HG02973 (cell line): Measurements from ENCODE around the gene NPIPA5.
"Not testable (repeated sequence)": the region's sequence is repeated elsewhere in the genome, so short reads cannot be mapped to it uniquely, and the experiment has no call there.

Experiments
- ATAC-seq: cut with Tn5 transposase; IDR thresholded peaks from one replicate; pipeline ENCODE4 v1.9.1; 2021; ENCODE audit warnings: moderate library complexity; ENCODE audit not compliant: unreplicated experiment

The NPIPA5 gene

DNA sequence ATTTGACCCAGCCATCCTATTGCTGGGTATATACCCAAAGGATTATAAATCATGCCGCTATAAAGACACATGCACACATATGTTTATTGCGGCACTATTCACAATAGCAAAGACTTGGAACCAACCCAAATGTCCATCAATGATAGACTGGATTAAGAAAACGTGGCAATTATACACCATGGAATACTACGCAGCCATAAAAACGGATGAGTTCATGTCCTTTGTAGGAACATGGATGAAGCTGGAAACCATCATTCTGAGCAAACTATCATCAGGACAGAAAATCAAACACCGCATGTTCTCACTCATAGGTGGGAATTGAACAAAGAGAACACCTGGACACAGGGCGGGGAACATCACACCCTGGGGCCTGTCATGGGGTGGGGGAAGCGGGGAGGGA lies 14.9 kb upstream of the NPIPA5 start:
- ATAC-seq, result not testable (repeated sequence)

DNA sequence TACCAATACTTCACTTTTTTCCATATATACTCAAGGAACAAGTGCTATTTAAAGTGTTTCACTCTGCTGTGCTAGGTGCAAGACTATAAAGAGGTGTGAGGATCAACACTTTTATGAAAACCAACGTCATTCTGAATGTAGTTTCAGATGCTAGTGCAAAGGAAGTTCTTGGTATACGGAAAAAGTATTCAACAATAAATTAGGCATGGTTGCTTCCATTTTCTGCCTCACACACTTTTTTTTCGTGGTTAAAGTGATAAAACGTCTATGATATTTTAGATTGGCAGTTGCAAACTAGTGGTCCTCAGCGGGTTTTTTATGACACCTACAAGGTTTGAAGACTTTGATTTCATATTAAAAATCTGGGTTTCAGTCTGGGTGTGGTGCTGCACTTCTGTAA lies 11.8 kb upstream of the NPIPA5 start:
- ATAC-seq, result not testable (repeated sequence)

DNA sequence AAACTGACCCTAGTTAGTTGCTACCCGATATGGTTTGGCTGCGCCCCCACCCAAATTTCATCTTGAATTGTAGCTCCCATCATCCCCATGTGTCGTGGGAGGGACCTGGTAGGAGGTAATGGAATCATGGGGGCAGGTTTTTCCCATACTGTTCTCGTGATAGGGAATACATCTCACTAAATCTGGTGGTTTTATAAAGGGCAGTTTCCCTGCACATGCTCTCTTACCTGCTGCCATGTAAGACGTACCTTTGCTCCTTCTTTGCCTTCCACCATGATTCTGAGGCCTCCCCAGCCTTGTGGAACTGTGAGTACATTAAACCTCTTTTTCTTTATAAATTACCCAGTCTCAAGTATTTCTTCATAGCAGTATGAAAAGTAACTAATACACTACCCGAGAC lies 10.0 kb upstream of the NPIPA5 start:
- not testable (repeated sequence) for ATAC-seq

DNA sequence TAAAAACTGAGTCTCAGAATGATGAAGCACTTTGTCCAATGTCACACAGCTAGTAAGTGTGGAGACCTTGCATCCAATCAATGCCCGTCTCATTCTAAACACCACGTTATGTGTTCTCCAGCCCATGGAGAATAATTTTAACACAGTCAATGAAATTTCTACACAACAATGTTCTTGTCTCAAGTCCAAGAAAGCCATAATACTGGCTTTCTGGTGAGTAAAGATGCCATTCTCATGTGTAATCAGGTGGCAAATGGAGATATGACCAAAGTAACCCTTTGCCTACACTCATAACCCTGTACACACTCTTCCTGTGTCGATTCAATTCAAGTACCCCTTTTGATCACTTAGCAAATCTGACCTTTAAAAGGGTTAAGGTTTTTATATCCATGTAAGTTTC lies 4.7 kb upstream of the NPIPA5 start:
- not testable (repeated sequence) for ATAC-seq

DNA sequence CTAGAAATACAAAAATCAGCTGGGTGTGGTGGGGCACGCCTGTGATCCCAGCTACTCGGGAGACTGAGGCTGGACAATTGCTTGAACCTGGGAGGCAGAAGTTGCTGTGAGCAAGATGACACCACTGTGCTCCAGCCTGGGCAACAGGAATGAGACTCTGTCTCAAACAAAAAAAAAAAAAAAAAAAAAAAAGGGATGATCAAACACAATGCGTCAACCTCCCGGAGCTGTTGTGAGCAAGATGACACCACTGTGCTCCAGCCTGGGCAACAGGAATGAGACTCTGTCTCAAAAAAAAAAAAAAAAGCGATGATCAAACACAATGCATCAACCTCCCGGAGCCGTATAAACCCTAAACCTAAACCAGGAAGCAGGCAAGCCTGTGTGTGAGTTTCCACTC lies 20.6 kb downstream of the NPIPA5 start:
- ATAC-seq, result not testable (repeated sequence)

DNA sequence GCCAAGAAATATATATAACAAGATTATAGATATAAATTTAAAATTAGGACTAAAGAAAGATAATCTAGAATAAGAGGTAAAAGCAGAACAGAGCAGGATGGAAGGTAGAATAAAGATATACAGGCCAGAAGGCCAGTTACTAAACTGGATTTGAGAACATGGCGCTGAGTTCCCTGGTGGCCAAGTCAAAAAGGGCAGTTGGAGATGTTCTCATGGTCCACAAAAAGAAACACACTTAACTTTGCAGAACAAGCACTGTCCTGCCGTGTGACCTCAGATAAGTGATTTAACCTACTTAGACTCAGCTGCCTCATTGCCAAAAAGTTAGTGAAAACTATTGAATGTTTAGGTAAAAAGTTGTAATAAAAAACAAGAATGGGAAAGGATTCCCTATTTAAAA lies 23.2 kb downstream of the NPIPA5 start:
- not testable (repeated sequence) for ATAC-seq

DNA sequence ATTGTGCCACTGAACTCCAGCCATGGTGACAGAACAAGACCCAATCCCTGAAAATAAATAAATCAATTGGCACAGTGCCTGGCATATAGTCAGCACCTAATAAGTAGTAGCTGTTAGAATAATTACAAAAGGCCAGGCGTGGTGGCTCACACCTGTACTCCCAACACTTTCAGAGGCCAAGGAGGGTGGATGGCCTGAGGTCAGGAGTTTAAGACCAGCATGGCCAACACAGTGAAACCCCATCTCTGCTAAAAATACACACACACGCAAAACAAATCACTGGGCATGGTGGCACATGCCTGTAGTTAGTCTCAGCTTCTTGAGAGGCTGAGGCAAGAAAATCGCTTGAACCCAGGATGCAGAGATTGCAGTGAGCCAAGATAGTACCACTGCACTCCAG lies 25.2 kb downstream of the NPIPA5 start:
- ATAC-seq, result not testable (repeated sequence)

DNA sequence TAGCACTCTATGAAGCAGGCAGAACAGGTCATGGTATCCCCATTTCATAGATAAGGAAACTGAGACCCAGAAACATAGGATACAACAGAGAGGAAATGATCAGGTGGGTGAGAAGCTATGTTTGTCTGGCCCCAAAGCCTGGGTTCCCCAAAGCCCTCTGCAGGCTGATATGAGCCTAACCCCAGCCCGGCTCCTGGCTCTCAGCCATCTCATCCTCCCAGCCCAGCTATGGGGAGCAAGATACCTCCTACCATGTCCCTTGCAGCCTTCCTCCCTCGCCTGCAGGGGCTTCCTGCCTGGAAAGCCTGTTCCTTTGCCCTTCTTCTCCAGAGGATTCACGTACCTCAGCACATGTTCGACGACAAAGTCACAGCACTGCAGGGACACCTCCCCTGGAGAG lies 26.3 kb downstream of the NPIPA5 start:
- not testable (repeated sequence) for ATAC-seq

DNA sequence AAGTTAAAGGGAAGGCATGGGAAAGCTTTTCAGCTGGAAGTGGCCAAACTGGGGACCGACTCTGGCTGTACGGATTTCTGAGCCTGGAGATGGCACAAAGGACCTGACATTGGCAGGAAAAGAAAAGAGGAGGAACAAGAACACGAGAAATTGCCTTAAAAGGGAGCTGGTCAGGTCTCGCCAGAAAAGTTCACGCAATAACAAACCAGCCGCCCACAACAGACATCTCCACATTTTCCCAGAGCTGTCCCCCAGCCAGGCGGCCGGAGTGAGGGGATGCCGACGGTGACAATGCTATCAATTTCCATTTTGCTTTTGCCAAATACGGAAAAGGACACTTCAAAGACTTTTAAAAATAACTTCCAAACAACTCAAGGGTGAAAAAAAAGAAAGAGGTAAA lies 26.8 kb downstream of the NPIPA5 start:
- not testable (repeated sequence) for ATAC-seq

DNA sequence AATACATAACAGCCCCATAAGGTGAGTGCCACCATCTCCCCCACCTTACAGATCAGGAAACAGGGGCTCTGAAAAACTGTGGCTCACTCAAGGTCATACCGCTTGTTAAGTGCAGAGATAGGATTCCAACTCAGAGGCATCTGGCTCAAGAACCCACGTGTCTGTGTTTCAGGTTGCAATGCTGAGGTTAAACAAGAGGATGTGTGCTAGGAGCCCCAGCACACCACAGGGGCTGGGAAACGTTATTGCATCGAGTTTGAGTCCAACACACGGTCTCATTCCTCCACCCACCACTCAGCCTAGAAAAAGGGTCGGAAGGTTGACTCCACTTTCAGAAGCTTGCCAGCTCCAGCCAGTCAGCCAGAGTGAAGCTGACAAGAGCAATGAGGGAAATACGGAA lies 29.4 kb downstream of the NPIPA5 start:
- ATAC-seq, result not testable (repeated sequence)

DNA sequence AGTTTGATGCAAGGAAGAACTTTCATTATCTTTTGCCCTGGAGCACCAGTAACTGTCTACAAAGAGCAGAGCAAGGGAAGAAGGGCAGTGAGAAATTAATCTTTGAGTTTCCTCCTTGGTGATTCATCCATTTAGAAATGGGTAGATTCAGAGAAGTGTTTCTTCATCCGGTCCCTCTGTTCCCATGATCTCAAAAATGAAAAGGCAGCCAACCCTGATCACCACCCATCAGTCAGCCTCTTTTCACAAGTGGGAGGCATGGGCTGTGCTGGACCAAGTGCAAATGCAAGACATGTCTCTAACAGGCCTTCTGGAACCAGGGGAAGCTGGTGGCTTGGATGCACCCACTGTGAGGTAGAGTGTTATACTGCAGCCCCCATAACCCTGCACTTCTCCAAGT lies 35.8 kb downstream of the NPIPA5 start:
- not testable (repeated sequence) for ATAC-seq

DNA sequence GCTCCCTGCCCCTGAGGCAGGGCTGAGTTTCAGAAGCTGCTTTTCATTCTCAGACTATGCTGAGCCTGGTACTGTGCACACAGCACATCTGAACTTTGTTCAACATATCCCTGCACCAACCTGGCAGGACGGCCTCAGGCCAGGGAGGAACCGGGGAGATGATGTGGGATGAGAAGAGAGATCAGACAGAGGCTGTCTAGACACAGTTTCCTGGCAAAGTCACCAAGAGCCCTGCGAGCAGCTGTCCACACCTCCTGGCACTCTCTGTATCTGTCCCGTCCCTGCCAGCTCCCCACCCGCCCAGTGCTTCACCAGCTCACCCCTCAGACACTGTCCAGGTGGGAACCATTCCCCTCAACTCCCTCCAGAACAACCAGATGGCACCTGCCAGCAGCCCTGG lies 39.1 kb downstream of the NPIPA5 start:
- ATAC-seq, result not testable (repeated sequence)

DNA sequence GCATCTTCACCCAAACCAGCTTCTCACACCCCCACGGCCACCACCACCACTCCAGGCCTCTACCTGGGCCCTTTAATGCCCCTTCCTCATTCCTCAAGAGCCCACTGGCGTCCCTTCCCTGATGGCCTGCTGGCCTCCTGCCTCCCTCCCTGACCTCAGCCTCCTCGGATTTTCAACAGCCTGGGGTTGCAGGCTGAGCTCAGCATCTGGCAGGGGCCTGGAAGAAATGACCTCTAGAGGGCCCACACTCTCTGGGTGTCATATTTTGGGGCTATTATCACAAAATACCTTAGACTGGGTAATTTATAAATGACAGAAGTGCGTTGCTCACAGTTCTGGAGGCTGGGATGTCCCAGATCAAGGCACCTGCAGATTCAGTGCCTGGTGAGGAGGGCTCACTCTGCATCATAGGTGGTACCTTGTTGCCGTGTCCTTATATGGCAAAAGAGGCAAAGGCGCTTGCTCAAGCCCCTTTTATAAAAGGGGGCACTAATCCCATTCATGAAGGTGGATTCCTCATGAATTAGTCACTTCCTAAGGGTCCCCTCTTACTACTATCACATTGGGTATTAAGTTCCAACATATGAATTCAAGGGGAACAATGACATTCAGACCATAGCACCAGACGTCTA lies 40.0 kb downstream of the NPIPA5 start:
- not testable (repeated sequence) for ATAC-seq

DNA sequence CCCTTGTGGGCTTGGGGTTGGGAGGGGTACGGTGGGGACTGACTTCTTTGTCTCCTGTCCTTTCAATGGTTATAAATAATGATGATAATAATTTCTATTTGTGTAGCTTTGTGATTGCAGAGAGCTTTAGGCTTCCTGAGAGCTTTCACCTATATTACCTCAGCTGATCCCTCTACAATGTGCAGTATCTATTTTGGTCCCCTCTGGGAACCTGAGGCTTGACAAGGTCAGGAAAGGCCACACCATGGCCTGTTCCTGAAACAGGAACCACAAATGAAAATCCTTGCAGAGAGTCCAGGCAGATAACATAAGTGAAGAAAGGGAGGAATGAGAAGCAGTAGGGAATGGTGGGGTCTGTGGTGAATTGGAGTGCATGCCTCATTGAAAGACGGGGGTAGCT lies 42.5 kb downstream of the NPIPA5 start:
- not testable (repeated sequence) for ATAC-seq

DNA sequence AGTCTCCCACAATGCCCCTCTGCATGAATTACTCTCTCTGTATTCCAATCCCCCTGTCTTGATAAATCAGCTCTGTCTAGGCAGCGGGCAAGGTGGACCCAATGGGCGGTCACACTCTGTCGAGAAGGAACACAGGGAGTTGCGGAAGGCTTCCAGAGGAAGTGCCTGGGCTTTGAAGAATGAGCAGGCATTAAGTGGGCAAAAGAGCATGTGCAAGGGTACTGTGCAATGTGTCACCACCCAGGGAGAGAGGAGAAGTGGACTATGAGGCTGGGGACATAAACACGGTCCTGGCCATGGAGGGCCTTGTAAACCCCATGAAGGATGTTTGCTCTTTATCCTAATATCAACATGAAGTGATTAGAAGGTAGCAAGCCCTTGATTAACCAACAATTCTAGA lies 44.1 kb downstream of the NPIPA5 start:
- not testable (repeated sequence) for ATAC-seq

DNA sequence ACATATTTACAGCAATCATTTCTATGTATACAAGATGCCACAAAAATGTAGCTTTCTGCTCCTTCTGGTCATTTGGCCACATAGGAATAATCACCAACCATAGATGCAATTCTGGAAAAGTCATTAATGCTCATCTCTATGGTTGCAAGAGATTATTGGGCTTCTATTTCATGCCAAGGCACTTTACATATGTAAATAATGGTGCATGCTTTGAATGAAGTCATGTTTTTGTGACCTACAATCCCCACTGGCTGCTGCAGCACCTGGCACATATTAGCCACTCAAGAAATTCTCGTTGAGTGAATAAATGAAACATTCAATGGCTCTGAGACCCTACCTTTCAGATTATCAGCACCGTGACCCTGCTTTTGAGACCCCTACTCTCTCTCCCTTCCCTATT lies 47.1 kb downstream of the NPIPA5 start:
- ATAC-seq, result not testable (repeated sequence)

DNA sequence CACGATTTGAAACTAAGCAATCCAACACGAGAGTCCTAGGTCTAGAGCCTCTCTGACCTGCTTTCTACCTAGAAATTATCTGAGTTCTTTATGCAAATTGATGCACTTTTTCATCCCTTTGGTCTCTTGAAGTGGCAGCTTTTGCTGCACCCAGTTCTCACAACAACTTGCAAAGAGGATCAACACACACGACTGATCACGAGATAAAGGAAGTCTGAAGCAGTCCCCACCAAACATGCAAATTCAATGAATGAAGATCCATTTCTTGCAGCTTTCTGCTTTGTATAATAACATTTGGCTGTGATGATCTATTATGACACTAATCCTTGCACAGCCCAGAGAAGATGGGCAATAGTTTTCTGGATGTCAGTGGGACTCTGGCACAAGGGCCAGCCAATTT lies 53.1 kb downstream of the NPIPA5 start:
- ATAC-seq, result not testable (repeated sequence)

DNA sequence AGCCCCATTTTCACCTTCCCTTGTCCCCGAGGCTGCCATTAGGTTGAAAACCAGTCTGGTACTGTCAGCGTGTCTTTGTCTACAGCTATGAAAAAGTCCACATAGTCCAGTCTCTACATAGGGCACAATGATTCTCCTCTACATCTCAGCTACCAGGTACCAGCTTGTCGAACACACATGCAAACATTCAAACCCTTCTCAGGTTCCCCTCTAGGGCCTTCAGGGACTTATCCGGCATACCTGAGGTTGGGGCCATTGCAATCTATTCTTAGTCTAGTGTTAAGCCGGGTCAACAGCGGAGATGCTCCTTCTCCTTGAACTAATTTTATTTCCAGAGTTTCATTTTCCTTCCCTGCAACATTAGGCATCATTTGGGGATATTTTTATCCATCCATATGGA lies 54.7 kb downstream of the NPIPA5 start:
- ATAC-seq, result not testable (repeated sequence)

DNA sequence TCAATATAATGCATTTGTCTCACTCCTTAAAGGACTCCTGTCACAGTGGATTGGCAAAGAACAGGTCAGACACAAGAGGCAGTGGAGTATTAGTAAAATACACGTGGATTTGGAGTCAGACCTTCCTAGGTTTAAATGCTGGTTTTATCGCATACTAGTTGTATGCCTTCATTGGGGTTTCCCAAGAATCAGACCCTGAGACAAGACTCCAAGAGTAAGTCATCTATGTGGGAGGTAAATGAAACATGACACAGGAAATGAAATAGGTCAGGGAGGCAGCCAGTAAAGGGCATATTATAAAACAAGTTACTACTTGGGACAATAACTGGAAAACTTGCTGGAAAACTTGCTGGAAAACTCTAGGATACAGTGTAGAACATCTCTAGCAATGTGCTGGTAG lies 56.9 kb downstream of the NPIPA5 start:
- not testable (repeated sequence) for ATAC-seq

DNA sequence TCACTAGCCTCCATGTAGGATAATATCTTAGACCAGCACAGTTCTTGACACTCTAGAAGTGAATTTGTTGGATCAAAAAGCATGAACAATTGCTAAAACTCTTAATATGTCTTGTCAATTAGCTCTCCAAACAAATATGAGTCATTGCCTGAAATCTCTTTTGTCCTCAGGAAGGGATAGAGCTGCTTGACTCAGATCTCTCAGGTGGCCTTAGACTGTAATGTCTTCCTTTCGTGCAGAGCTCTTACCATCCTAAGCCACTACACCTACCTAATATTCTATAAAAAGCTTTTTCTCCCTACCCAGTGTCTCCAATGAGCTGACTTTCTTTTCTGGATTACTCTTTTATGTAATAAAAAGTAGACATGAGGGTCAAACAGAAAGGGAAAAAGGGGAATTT lies 63.5 kb downstream of the NPIPA5 start:
- not testable (repeated sequence) for ATAC-seq
